ENCODE data around the gene ERVK3-1. TPM values are rescaled to one million over a fixed set of nuclear protein-coding genes. Genes with fewer than 3 reads are reported as not detected.
"Not testable (repeated sequence)": the region's sequence is repeated elsewhere in the genome, so short reads cannot be mapped to it uniquely, and the experiment has no call there.

The ERVK3-1 gene
- total RNA-seq, 1 donor from 2014 or later: 22.4 TPM

- DNase-seq (ENCODE audit: low spot score in 2 of 2) (no peak), FAIRE-seq (no peak)
Observed at GRCh38 chr19:58300620-58301019, 4.6 kb upstream of the ERVK3-1 start.

- no peak for FAIRE-seq
Observed at GRCh38 chr19:58304255-58304654, 922 bp upstream of the ERVK3-1 start.

GRCh38 chr19:58304748-58305064 lies 471 bp upstream of the ERVK3-1 start:
- no peak for FAIRE-seq
- DNase-seq (ENCODE audit: low spot score in 2 of 2): peak; percentile 27 to 37

More at GRCh38 chr19:58304255-58304654, 922 bp upstream of the ERVK3-1 start:
- no peak for DNase-seq (ENCODE audit: low spot score in 2 of 2)

DNA sequence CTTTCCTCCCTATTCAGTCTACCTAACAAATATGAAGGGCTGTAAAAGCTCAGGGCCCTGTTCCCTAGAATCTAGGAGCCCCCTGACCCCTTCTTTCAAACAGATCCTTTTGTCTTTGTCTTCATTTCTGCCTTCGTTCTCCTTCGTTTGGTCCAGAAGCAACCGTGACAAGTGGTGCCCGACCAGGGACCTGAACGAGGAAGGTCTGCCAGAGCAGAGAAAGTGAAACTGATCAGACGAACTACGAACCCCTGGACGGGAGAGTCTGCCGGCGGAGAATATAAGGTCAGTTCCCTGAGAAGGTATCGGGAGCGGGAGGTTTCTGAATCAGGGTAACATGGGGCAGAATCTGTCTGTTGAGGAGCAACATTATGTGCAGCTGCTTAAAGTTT lies 751 bp downstream of the ERVK3-1 start:
- no peak for DNase-seq (ENCODE audit: low spot score in 2 of 2)
- no peak for FAIRE-seq

GRCh38 chr19:58307736-58308135 lies 2.6 kb downstream of the ERVK3-1 start:
- no peak for DNase-seq (ENCODE audit: low spot score in 2 of 2)
- FAIRE-seq: no peak

DNA sequence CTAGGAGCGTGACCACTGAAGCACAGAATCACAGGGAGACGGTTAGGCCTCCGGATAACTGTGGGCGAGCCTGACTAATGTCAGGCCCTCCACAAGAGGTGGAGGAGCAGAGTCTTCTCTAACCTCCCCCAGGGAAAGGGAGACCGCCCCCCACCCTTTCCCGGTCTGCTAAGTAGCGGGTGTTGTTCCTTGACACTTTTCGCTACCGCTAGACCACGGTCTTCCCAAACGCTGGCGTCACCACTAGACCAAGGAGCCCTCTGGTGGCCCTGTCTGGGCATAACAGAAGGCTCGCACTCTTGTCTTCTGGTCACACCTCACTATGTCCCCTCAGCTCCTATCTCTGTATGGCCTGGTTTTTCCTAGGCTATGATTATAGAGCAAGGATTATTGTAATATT lies 5.5 kb downstream of the ERVK3-1 start:
- not testable (repeated sequence) for FAIRE-seq; DNase-seq (ENCODE audit: low spot score in 2 of 2)

DNA sequence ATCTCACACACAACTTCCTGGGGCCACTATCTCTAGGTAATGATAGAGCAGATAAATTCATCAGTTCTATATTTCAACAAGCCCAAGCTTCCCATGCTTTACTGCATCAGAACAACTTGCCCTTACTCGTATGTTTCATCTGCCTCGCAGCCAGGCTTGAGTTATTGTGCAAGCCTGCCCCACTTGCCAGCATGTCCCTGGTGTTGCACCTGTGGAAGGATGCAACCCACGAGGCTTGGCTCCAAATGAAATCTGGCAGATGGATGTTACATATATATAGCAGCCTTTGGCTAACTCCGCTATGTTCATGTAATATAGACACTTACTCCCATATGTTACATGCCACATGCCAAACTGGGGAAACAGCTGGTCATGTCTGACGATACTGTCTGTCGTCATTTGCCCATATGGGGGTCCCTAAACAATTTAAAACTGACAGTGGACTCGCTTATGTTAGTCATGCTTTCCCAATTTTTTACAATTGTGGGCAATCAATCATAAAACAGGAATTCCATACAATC lies 6.2 kb downstream of the ERVK3-1 start:
- DNase-seq (ENCODE audit: low spot score in 2 of 2) (no peak), FAIRE-seq (no peak)

DNA sequence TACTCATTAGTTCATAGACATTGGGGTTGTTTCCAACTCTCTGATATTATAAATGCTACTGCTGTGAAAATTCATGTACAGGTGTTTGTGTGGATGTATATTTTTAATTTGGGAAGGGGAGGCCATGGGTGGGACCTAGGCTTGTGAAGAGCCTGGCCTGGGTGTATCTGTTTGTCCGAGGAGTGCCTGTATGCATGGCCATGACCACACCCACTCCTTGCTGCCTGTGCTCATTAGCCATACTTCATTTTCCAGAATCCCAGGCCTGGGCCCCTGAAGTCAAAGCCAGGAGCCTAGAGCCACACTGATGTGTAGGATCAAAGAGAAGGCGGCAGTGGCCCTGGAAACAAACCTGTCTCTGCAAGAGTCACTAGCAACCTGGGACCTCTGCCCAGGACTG lies 10.4 kb downstream of the ERVK3-1 start:
- FAIRE-seq (no peak), DNase-seq (ENCODE audit: low spot score in 2 of 2) (no peak)

- no peak for DNase-seq (ENCODE audit: low spot score in 2 of 2)
- FAIRE-seq: no peak
Observed at GRCh38 chr19:58317476-58318072, 12.4 kb downstream of the ERVK3-1 start.

DNA sequence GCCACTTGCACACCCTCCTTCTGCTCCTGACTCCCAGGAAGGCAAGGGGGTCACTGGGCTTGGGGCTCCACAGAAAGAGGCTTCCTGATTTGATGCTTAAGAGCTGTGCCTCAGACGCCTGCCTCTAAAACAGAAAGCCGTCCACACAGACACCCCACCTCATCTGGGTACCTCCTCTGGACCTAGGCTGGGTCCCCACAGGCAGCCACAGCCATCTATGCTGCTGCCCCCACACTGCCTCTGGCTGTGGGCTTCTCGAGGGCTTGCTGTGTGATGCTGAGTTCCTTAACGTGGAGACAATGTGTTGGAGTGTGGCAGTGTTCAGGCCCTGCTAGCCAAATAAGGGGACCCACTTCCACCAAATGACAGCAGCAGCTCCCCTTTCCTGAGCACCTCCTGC lies 13.1 kb downstream of the ERVK3-1 start:
- DNase-seq (ENCODE audit: low spot score in 2 of 2) (no peak), FAIRE-seq (no peak)

- DNase-seq (ENCODE audit: low spot score in 2 of 2): no peak
- no peak for FAIRE-seq
Observed at GRCh38 chr19:58319241-58319640, 14.1 kb downstream of the ERVK3-1 start.

DNA sequence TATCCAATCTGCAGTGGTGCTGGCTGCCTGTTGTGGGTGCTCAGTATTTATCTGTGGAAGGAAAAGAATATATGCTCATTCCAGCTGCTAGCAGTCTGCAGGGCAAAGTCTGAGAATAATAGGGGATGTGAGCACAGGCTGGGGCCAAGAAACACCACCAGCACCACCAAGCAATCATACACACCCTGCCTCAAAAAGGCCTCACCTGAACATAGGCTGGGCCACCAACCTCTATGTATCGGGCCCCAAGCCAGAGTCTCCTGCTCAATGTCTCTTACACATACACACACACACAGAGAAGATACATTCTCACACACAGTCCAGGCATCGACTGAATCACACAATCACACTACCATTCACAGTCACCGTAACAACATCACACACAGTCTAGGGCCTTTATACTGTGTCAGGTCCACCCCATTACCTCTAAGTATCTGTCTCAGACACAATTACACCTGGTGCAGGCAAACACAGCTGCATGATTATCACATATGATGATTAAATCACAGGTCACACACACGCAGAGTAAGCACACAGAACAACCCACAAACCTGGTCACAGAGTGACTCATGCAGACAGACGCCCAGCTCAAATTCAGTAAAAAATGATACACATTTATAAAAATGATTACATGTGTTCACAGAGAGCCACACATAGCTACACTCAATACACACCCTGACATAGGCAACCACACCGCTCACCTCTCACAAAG lies 20.3 kb downstream of the ERVK3-1 start:
- DNase-seq (ENCODE audit: low spot score in 2 of 2): no peak

GRCh38 chr19:58326501-58326913 lies 21.3 kb downstream of the ERVK3-1 start:
- no peak for DNase-seq (ENCODE audit: low spot score in 2 of 2)
- FAIRE-seq: no peak

More for the DNA sequence above, 20.3 kb downstream of the ERVK3-1 start:
- FAIRE-seq: no peak

- FAIRE-seq (no peak), DNase-seq (ENCODE audit: low spot score in 2 of 2) (peak; percentile 87 to 94)
Observed at GRCh38 chr19:58326914-58327726, 21.9 kb downstream of the ERVK3-1 start, which contains the start of gene ZSCAN22. TSS of gene ZSCAN22 (plus strand) at chr19:58326994. CDS start at chr19:58334803, 7,809 bp downstream.

- FAIRE-seq: no peak
Observed at GRCh38 chr19:58328999-58329398, 23.8 kb downstream of the ERVK3-1 start.

DNA sequence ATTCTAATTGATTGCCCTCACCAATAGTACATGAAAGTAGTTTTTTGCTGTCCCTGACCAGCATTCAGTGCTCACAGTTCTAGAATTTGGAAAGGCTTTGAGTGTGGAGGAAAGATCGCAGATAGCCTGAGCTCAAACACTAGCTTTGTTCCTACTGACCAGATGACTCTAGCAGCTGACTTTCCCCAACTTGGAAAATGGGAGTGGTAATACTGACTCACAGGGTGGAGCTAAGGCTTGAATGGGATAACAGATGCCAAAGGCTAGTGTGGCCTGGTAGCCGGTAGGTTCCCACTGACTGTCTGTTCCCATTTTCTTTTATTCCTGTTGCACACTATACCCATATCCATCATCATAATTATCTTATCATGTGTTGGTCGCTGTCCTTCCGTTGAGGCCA lies 25.3 kb downstream of the ERVK3-1 start:
- FAIRE-seq (no peak), DNase-seq (ENCODE audit: low spot score in 2 of 2) (peak in 1 of 2 donors; percentile 75)

More at GRCh38 chr19:58328999-58329398, 23.8 kb downstream of the ERVK3-1 start:
- no peak for DNase-seq (ENCODE audit: low spot score in 2 of 2)

GRCh38 chr19:58332697-58333096 lies 27.5 kb downstream of the ERVK3-1 start:
- FAIRE-seq: no peak

GRCh38 chr19:58334691-58335249 lies 29.6 kb downstream of the ERVK3-1 start:
- DNase-seq (ENCODE audit: low spot score in 2 of 2) (no peak), FAIRE-seq (no peak)

More at GRCh38 chr19:58332697-58333096, 27.5 kb downstream of the ERVK3-1 start:
- DNase-seq (ENCODE audit: low spot score in 2 of 2): no peak

GRCh38 chr19:58335630-58336029 lies 30.5 kb downstream of the ERVK3-1 start:
- no peak for DNase-seq (ENCODE audit: low spot score in 2 of 2)
- no peak for FAIRE-seq

DNA sequence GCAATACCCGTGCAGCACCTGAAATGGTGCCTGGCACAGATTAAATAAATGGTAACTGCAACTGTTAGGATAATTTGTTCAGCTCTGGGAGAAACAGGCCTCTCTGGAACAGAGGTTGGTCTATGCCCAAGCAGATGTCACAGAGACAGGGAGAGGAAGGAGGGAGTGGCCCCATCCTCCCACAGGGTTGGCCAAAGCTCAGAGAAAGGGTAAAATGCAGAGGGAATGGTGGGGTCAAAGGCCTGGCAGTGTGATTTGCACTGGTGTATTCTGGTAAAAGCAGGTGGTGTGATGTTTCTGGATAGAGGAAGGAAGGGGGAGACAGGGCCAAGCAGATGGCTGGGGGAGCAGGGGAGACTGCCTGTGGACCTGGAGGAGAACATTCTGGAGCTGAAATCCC lies 31.0 kb downstream of the ERVK3-1 start:
- no peak for DNase-seq (ENCODE audit: low spot score in 2 of 2)
- no peak for FAIRE-seq

DNA sequence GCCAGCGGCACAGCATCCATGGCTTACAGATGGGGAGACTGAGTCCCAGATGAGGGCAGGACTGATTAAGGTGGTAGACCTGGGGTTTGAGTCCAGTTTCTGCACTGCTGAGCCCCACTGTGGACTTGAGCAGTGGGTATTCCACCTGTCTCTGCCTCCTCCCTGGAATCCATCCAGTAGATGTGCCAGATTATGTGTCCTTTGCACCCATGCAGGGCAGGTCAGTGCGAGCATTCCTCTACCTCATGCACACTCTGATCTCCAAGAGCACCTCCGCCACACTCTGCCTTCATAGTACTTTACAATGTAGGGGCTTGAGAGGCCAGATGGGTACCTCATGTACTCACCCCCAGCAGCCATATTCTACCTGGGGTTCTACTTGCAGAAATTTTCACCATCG lies 31.6 kb downstream of the ERVK3-1 start:
- FAIRE-seq (no peak), DNase-seq (ENCODE audit: low spot score in 2 of 2) (no peak)
